ENCODE results near the gene LIPC. TPM values are rescaled to one million over a fixed set of nuclear protein-coding genes. Genes with fewer than 3 reads are reported as not detected.

LIPC gene
- total and polyA plus RNA-seq, 2 of the 4 experiments (the other 2 are of a cell fraction) = 0.07 TPM; not detected in 1

DNA sequence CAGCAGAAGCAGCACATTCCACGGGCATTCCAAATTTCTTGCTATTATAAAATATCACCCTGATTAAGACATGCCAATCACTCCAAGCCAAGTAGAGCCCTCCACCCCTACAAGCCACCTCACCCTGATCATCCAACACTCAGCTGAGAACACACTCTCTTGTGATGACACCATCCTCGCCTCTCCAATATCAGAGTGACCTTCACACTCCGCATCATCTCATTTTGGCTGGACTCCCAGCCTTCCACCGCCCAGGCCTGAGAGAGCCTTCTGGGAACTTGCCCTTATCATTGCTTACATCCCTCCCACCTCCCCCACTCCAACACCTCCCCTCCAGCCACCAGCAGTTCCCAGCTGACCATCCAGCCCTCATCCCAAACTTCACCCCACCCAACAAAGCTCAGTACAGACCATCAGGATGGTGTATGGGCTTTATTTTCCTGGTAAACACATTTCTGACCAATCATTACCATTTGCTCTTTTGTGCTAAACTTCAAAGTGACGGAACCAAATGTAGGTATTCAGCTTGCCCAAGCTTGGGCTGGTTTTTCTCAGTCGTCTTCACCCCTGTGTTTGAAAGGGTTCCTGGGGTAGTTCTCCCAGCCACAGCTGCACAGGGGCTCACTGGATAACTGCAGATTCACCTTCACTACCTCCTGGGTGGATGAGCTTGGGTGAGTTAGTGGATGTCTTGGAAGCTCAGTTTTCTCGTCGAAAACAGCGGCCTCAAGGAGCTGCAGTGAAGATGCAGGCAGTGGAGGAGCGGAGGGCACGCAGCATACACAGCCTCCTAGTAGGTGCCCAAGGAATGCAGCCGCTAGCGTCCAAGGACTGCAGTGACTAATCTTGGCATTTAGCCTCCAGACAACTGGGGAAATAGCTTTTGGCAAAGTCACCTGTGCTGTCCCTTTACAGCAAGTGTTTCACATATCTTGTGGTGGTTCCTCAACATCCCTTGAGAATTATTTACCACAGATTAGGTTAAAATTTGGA lies 115.1 kb downstream of the LIPC start (continued):
- no peak for TF ChIP-seq CHD1 (IDR thresholded peaks at IDR 0.05; ENCODE audit: low read depth, low read length)
- TF ChIP-seq, protein P1, sequence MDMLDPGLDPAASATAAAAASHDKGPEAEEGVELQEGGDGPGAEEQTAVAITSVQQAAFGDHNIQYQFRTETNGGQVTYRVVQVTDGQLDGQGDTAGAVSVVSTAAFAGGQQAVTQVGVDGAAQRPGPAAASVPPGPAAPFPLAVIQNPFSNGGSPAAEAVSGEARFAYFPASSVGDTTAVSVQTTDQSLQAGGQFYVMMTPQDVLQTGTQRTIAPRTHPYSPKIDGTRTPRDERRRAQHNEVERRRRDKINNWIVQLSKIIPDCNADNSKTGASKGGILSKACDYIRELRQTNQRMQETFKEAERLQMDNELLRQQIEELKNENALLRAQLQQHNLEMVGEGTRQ (IDR thresholded peaks at IDR 0.05; ENCODE audit: low read depth, low read length) = no peak

Measured in IMR-90 (cell line).